Measurements from ENCODE around the gene KLHL17.

KLHL17 gene

GRCh38 chr1:938711-939489, 21.5 kb upstream of the KLHL17 start:
- no peak overlapping the region for H3K4me3 ChIP-seq (ENCODE audit: low read depth, low read length)
- TF ChIP-seq, protein P1, sequence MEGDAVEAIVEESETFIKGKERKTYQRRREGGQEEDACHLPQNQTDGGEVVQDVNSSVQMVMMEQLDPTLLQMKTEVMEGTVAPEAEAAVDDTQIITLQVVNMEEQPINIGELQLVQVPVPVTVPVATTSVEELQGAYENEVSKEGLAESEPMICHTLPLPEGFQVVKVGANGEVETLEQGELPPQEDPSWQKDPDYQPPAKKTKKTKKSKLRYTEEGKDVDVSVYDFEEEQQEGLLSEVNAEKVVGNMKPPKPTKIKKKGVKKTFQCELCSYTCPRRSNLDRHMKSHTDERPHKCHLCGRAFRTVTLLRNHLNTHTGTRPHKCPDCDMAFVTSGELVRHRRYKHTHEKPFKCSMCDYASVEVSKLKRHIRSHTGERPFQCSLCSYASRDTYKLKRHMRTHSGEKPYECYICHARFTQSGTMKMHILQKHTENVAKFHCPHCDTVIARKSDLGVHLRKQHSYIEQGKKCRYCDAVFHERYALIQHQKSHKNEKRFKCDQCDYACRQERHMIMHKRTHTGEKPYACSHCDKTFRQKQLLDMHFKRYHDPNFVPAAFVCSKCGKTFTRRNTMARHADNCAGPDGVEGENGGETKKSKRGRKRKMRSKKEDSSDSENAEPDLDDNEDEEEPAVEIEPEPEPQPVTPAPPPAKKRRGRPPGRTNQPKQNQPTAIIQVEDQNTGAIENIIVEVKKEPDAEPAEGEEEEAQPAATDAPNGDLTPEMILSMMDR (IDR thresholded peaks at IDR 0.05; ENCODE audit: borderline replicate concordance, insufficient read depth, low read depth, low read length) = no peak

DNA sequence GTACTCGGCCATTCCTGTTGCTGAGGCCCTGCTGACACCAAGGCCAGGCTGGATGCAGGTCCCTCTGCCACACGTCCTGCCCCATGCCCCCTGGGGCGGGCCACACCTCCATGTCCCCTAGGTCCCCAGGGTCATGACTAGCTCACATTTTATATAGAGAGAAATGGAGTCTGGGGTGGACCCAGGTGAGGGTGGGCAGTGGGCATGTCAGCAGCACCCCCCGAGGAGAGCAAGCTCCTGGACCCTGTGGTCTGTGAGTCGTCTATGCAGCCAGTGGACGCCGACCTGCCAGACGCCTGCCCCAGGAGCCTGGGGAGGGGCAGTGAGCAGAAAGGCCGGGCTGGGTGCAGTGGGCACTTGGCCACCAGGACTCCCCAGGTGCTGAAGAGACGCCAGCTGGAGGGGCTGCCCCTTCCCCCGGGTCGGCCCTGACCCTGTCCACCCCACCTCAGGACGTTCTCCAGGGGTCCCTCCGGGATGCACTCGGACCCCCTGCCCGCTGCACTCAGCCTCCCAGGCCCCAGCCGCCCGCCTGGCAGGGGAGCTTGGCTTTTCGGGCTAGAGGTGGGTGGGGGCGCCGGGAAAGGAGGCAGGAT, 20.8 kb upstream of the KLHL17 start:
- TF ChIP-seq, protein P1 (IDR thresholded peaks at IDR 0.05; ENCODE audit: borderline replicate concordance, insufficient read depth, low read depth, low read length) = no peak
- H3K4me3 ChIP-seq (ENCODE audit: low read depth, low read length) = no peak overlapping the region

DNA sequence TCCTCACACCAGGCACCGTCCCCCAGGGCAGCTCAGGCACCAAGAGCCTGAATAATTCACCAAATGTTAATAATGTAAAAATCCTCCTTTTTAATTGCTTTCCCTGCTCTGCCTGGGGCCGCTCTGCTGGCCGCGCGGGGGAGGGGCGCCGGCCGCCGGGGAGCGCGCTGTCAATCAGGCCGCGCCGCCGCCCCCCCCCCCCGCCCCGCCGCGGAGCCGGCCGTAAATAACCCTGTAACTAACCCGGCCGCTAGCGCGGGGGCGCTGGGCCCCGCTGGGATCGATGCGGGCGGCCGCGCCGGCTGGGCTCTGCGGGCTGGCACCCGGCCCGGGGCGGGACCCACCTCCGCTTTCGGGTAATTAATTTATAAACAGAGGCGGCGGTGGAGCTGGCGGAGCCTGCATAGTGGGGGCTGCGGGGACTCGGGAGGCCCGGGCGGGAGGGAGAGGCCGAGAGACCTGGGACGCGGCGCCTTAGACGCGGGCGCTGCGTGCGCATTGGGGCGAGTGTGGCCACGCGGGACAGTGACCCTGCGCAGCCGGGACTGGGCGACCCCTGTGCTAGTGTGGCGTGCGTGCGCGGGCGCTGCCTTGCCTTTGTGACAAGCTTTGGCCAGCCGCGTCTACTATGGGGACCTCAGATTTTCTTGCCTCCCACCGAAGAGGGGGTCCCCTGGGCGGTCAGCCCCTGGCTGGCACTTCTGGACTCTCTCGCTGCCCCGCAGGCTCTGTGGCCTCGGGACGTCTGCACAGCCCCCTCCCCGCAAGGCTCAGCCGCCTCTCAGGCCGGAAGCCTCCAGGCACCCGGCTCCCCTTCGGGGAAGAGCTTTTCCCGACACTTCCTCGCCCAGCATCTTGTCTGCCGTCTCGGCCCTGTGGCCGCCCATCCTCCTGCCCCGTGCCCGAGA, 20.0 kb upstream of the KLHL17 start:
- TF ChIP-seq, protein P1 (IDR thresholded peaks at IDR 0.05; ENCODE audit: borderline replicate concordance, insufficient read depth, low read depth, low read length) = no peak
- H3K4me3 ChIP-seq (ENCODE audit: low read depth, low read length) = no peak overlapping the region

- no peak overlapping the region for H3K4me3 ChIP-seq (ENCODE audit: low read depth, low read length)
- TF ChIP-seq, protein P1 (IDR thresholded peaks at IDR 0.05; ENCODE audit: borderline replicate concordance, insufficient read depth, low read depth, low read length) = no peak
Observed at GRCh38 chr1:941015-941587, 19.3 kb upstream of the KLHL17 start.

DNA sequence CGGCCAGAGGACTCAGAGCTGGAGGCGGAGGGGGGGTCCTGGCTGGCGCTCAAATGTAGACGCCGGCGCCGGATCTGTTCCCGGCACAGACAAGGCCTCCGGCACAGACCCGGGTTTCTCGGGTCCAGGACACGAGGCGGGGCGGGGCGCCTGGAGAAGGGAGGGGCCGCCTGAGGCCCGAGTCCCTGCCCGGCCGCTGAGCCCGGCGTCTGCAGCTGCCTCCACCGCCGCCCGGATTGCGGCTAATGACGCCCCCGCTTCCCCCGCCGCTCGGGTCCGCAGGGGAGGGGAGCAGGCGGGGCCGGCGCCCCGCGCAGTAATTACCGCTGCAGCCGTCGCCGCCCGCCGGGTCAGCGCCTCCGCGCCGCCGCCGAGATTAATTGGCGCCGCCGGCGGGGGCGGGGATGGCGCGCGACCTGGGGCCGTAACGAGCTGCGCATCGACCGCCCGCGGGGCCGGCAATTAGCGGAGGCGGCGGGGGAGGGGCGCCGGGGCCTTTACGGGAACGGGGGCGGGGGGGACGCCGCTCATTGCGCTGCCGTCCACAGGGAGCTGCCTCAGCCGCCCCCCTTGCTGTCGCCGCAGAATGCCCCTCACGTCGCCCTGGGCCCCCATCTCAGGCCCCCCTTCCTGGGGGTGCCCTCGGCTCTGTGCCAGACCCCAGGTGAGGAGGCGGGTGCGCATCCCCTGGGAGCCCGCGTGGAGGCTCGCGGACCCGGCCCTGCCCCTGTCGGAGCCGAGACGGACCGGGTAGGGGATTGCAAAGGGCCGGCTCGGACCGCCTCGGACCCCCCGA, 18.6 kb upstream of the KLHL17 start:
- TF ChIP-seq, protein P1 (IDR thresholded peaks at IDR 0.05; ENCODE audit: borderline replicate concordance, insufficient read depth, low read depth, low read length) = no peak
- no peak overlapping the region for H3K4me3 ChIP-seq (ENCODE audit: low read depth, low read length)

GRCh38 chr1:942411-942821, 18.0 kb upstream of the KLHL17 start:
- no peak overlapping the region for H3K4me3 ChIP-seq (ENCODE audit: low read depth, low read length)

More at GRCh38 chr1:942411-942821, 18.0 kb upstream of the KLHL17 start:
- TF ChIP-seq, protein P1 (IDR thresholded peaks at IDR 0.05; ENCODE audit: borderline replicate concordance, insufficient read depth, low read depth, low read length) = no peak

Measured in GM12875 (cell line).